Measurements from ENCODE around the gene ATP6V1F.

GRCh38 chr7:128871050-128871449 lies 8.4 kb downstream of the ATP6V1F start:
- no peak for TF ChIP-seq CTCF (IDR thresholded peaks at IDR 0.05)
- TF ChIP-seq POLR2A (IDR thresholded peaks at IDR 0.05) = no peak
